ENCODE results near the gene EEPD1.

Gene EEPD1

GRCh38 chr7:36263095-36263484, 110.0 kb downstream of the EEPD1 start:
- DNase-seq, result no peak

- DNase-seq, result no peak
Measured at GRCh38 chr7:36264123-36264801, 111.2 kb downstream of the EEPD1 start.

GRCh38 chr7:36264913-36265516, 112.0 kb downstream of the EEPD1 start:
- DNase-seq, result no peak

GRCh38 chr7:36265680-36266079, 112.6 kb downstream of the EEPD1 start:
- no peak for DNase-seq

GRCh38 chr7:36266190-36266589, 113.1 kb downstream of the EEPD1 start:
- no peak for DNase-seq

GRCh38 chr7:36266683-36267082, 113.6 kb downstream of the EEPD1 start:
- no peak for DNase-seq

- no peak for DNase-seq
Measured at GRCh38 chr7:36272211-36272566, 119.1 kb downstream of the EEPD1 start.

- no peak for DNase-seq
Measured at GRCh38 chr7:36272567-36273269, 119.7 kb downstream of the EEPD1 start.

GRCh38 chr7:36273836-36274235, 120.8 kb downstream of the EEPD1 start:
- DNase-seq, result no peak

- no peak for DNase-seq
Measured at GRCh38 chr7:36275735-36276284, 122.8 kb downstream of the EEPD1 start.

GRCh38 chr7:36276428-36277248, 123.6 kb downstream of the EEPD1 start:
- DNase-seq, result no peak

- no peak for DNase-seq
Measured at GRCh38 chr7:36277249-36277542, 124.1 kb downstream of the EEPD1 start.

- no peak for DNase-seq
Measured at GRCh38 chr7:36278069-36278619, 125.1 kb downstream of the EEPD1 start.

GRCh38 chr7:36278620-36279172, 125.6 kb downstream of the EEPD1 start:
- DNase-seq, result no peak

- DNase-seq, result no peak
Measured at GRCh38 chr7:36279200-36279925, 126.3 kb downstream of the EEPD1 start.

GRCh38 chr7:36279926-36280315, 126.9 kb downstream of the EEPD1 start:
- DNase-seq, result no peak

- DNase-seq, result no peak
Measured at GRCh38 chr7:36280840-36281812, 128.1 kb downstream of the EEPD1 start.

GRCh38 chr7:36281945-36282717, 129.1 kb downstream of the EEPD1 start:
- DNase-seq, result no peak

- DNase-seq, result no peak
Measured at GRCh38 chr7:36283181-36283580, 130.1 kb downstream of the EEPD1 start.

- no peak for DNase-seq
Measured at GRCh38 chr7:36283711-36284130, 130.7 kb downstream of the EEPD1 start.

Data from T1000 (cell line).